HEK293 (cell line): ENCODE data around the gene CD68.

Source experiments
- CTCF ChIA-PET: fragments of 350-600 bp; formaldehyde crosslinking; extraction: SDS; loops from one replicate; lab custom pipeline; 2021; ENCODE audit warnings: antibody characterized with exemption; lab: Yijun Ruan, JAX
- POLR2A ChIA-PET: fragments of 300-600 bp; formaldehyde crosslinking; extraction: SDS; loops from one replicate; lab custom pipeline; 2020; ENCODE audit warnings: antibody characterized with exemption, inconsistent platforms; lab: Yijun Ruan, JAX
- H3K27ac ChIP-seq: fragments of 200-500 bp; sonication (Bioruptor generic); 2 replicates; pipeline ENCODE4 v1.5.1; 2014; ENCODE audit warnings: low read depth, low read length, control low read depth, inconsistent platforms; ENCODE audit errors: extremely low read depth
- H3K36me3 ChIP-seq, 2 experiments: fragments of 200-500 bp in 1 of 2; sonication (Bioruptor generic) in 1 of 2; 1 replicate in 1 of 2; 2 replicates in 1 of 2; pipeline ENCODE4 v1.5.1; 2014 to 2017; ENCODE audit warnings: inconsistent platforms in 2 of 2, low read length in 2 of 2; ENCODE audit not compliant: control insufficient read depth in 2 of 2, insufficient read depth in 1 of 2
- H3K4me1 ChIP-seq: fragments of 200-500 bp; sonication (Bioruptor generic); 2 replicates; pipeline ENCODE4 v1.5.1; 2014; ENCODE audit warnings: mild to moderate bottlenecking, low read length, inconsistent platforms; ENCODE audit not compliant: control insufficient read depth, insufficient read depth
- H3K4me3 ChIP-seq: 2 replicates; pipeline ENCODE4 v1.5.1; 2011; ENCODE audit warnings: low read depth, mild to moderate bottlenecking, control low read depth, low read length, moderate library complexity
- H3K9me3 ChIP-seq: fragments of 200-500 bp; sonication (Bioruptor generic); 2 replicates; pipeline ENCODE4 v1.5.1; 2014; ENCODE audit warnings: low read depth, low read length, inconsistent platforms; ENCODE audit not compliant: control insufficient read depth, insufficient read depth
- EGR2 ChIP-seq: fragments of 450-650 bp; formaldehyde crosslinking; IDR thresholded peaks from 2 replicates; pipeline ENCODE4 v1.5.1; 2016; ENCODE audit warnings: low read depth, missing biosample characterization, missing genetic modification characterization
- GLIS2 ChIP-seq: fragments of 450-650 bp; formaldehyde crosslinking; IDR thresholded peaks from 2 replicates; pipeline ENCODE4 v1.5.1; 2016; ENCODE audit warnings: missing biosample characterization, missing genetic modification characterization
- INSM2 ChIP-seq: fragments of 450-650 bp; formaldehyde crosslinking; IDR thresholded peaks from 2 replicates; pipeline ENCODE4 v1.5.1; 2016; ENCODE audit warnings: missing biosample characterization, missing genetic modification characterization
- KLF7 ChIP-seq: fragments of 450-650 bp; formaldehyde crosslinking; IDR thresholded peaks from 2 replicates; pipeline ENCODE4 v1.5.1; 2016; ENCODE audit warnings: missing biosample characterization, missing genetic modification characterization, borderline replicate concordance
- KLF8 ChIP-seq: fragments of 450-650 bp; formaldehyde crosslinking; IDR thresholded peaks from 2 replicates; pipeline ENCODE4 v1.5.1; 2016; ENCODE audit warnings: missing biosample characterization, missing genetic modification characterization
- PBX3 ChIP-seq: sonication (generic); formaldehyde crosslinking; IDR thresholded peaks from 2 replicates; pipeline ENCODE4 v1.8.1; 2022; ENCODE audit warnings: mild to moderate bottlenecking, moderate library complexity, missing genetic modification reagents
- SP2 ChIP-seq: fragments of 450-650 bp; formaldehyde crosslinking; IDR thresholded peaks from 2 replicates; pipeline ENCODE4 v1.5.1; 2016; ENCODE audit warnings: missing biosample characterization, missing genetic modification characterization
- ZBTB20 ChIP-seq: fragments of 450-650 bp; formaldehyde crosslinking; IDR thresholded peaks from 2 replicates; pipeline ENCODE4 v1.5.1; 2016; ENCODE audit warnings: missing biosample characterization, missing genetic modification characterization
- ZBTB7A ChIP-seq: fragments of 450-650 bp; formaldehyde crosslinking; IDR thresholded peaks from 2 replicates; pipeline ENCODE4 v1.5.1; 2016; ENCODE audit warnings: low read depth, missing biosample characterization, missing genetic modification characterization
- ZEB2 ChIP-seq: fragments of 450-650 bp; formaldehyde crosslinking; IDR thresholded peaks from 2 replicates; pipeline ENCODE4 v1.5.1; 2016; ENCODE audit warnings: missing biosample characterization, missing genetic modification characterization
- ZFP69B ChIP-seq: fragments of 450-650 bp; formaldehyde crosslinking; IDR thresholded peaks from 2 replicates; pipeline ENCODE4 v1.5.1; 2016; ENCODE audit warnings: missing biosample characterization, missing genetic modification characterization
- ZNF133 ChIP-seq: fragments of 450-650 bp; formaldehyde crosslinking; IDR thresholded peaks from 2 replicates; pipeline ENCODE4 v1.5.1; 2016; ENCODE audit warnings: missing biosample characterization, missing genetic modification characterization
- ZNF629 ChIP-seq: fragments of 450-650 bp; formaldehyde crosslinking; IDR thresholded peaks from 2 replicates; pipeline ENCODE4 v1.5.1; 2017; ENCODE audit warnings: missing biosample characterization, missing genetic modification characterization
- ZNF660 ChIP-seq: fragments of 450-650 bp; IDR thresholded peaks from 2 replicates; pipeline ENCODE4 v1.5.1; 2018; ENCODE audit warnings: missing biosample characterization, mild to moderate bottlenecking, missing genetic modification characterization
- ZNF692 ChIP-seq: fragments of 450-650 bp; formaldehyde crosslinking; IDR thresholded peaks from 2 replicates; pipeline ENCODE4 v1.5.1; 2016; ENCODE audit warnings: missing biosample characterization, missing genetic modification characterization
- ZNF791 ChIP-seq: fragments of 450-650 bp; formaldehyde crosslinking; IDR thresholded peaks from 2 replicates; pipeline ENCODE4 v1.5.1; 2016; ENCODE audit warnings: missing biosample characterization, missing genetic modification characterization
- TF ChIP-seq, protein P1 (sequence below): fragments of 450-650 bp; formaldehyde crosslinking; IDR thresholded peaks from 2 replicates; pipeline ENCODE4 v1.5.1; 2017; ENCODE audit warnings: missing biosample characterization, missing genetic modification characterization
- TF ChIP-seq, protein P2 (sequence below): fragments of 450-650 bp; formaldehyde crosslinking; IDR thresholded peaks from 2 replicates; pipeline ENCODE4 v1.5.1; 2016; ENCODE audit warnings: missing biosample characterization, missing genetic modification characterization, low read depth
- TF ChIP-seq, protein P3 (sequence below): fragments of 450-650 bp; formaldehyde crosslinking; IDR thresholded peaks from 2 replicates; pipeline ENCODE4 v1.5.1; 2016; ENCODE audit warnings: missing biosample characterization, missing genetic modification characterization

Gene CD68

GRCh38 chr17:7561028-7561575, 18.3 kb upstream of the CD68 start (continued):
- no peak for TF ChIP-seq INSM2 (tag by site-specific recombination)

- Histone ChIP-seq H3K36me3 (peaks cover 31 to 38% of the 10 kb centered on the region in 2 experiments), H3K27ac (peak within 1 kb of the TSS; percentile 93)
- peak; percentile 77 for TF ChIP-seq ZEB2
- TF ChIP-seq GLIS2: peak; percentile 79; the same call in 1 of the 2 replicates
- peak; percentile 28; the same call in 1 of the 2 replicates for TF ChIP-seq PBX3 (CRISPR knock-in tag)
- peak; percentile 19 for TF ChIP-seq SP2 (tag by site-specific recombination)
- TF ChIP-seq KLF7: no peak
- 0 out of 2 replicates have a peak, but pooled peaks have one; percentile 10 for TF ChIP-seq ZNF629 (tag by site-specific recombination)
- TF ChIP-seq ZNF791 (tag by site-specific recombination): no peak
- TF ChIP-seq ZNF133: no peak
- TF ChIP-seq, protein P1, sequence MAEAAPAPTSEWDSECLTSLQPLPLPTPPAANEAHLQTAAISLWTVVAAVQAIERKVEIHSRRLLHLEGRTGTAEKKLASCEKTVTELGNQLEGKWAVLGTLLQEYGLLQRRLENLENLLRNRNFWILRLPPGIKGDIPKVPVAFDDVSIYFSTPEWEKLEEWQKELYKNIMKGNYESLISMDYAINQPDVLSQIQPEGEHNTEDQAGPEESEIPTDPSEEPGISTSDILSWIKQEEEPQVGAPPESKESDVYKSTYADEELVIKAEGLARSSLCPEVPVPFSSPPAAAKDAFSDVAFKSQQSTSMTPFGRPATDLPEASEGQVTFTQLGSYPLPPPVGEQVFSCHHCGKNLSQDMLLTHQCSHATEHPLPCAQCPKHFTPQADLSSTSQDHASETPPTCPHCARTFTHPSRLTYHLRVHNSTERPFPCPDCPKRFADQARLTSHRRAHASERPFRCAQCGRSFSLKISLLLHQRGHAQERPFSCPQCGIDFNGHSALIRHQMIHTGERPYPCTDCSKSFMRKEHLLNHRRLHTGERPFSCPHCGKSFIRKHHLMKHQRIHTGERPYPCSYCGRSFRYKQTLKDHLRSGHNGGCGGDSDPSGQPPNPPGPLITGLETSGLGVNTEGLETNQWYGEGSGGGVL (tag by site-specific recombination): peak; percentile 90
- TF ChIP-seq ZNF660 (tag by site-specific recombination): 0 out of 2 replicates have a peak, but pooled peaks have one; percentile 47
- TF ChIP-seq ZBTB20 (tag by site-specific recombination): peak; percentile 42; the same call in 1 of the 2 replicates
- 0 out of 2 replicates have a peak, but pooled peaks have one; percentile 17 for TF ChIP-seq KLF8
- TF ChIP-seq EGR2 (tag by site-specific recombination): peak; percentile 67
- TF ChIP-seq, protein P2, sequence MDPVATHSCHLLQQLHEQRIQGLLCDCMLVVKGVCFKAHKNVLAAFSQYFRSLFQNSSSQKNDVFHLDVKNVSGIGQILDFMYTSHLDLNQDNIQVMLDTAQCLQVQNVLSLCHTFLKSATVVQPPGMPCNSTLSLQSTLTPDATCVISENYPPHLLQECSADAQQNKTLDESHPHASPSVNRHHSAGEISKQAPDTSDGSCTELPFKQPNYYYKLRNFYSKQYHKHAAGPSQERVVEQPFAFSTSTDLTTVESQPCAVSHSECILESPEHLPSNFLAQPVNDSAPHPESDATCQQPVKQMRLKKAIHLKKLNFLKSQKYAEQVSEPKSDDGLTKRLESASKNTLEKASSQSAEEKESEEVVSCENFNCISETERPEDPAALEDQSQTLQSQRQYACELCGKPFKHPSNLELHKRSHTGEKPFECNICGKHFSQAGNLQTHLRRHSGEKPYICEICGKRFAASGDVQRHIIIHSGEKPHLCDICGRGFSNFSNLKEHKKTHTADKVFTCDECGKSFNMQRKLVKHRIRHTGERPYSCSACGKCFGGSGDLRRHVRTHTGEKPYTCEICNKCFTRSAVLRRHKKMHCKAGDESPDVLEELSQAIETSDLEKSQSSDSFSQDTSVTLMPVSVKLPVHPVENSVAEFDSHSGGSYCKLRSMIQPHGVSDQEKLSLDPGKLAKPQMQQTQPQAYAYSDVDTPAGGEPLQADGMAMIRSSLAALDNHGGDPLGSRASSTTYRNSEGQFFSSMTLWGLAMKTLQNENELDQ: no peak
- peak; percentile 99 for TF ChIP-seq ZNF692
- TF ChIP-seq ZBTB7A (tag by site-specific recombination): peak; percentile 48; the same call in 1 of the 2 replicates
- TF ChIP-seq ZFP69B (tag by site-specific recombination): peak; percentile 99
- TF ChIP-seq INSM2 (tag by site-specific recombination): peak; percentile 23; the same call in 1 of the 2 replicates
- TF ChIP-seq, protein P3, sequence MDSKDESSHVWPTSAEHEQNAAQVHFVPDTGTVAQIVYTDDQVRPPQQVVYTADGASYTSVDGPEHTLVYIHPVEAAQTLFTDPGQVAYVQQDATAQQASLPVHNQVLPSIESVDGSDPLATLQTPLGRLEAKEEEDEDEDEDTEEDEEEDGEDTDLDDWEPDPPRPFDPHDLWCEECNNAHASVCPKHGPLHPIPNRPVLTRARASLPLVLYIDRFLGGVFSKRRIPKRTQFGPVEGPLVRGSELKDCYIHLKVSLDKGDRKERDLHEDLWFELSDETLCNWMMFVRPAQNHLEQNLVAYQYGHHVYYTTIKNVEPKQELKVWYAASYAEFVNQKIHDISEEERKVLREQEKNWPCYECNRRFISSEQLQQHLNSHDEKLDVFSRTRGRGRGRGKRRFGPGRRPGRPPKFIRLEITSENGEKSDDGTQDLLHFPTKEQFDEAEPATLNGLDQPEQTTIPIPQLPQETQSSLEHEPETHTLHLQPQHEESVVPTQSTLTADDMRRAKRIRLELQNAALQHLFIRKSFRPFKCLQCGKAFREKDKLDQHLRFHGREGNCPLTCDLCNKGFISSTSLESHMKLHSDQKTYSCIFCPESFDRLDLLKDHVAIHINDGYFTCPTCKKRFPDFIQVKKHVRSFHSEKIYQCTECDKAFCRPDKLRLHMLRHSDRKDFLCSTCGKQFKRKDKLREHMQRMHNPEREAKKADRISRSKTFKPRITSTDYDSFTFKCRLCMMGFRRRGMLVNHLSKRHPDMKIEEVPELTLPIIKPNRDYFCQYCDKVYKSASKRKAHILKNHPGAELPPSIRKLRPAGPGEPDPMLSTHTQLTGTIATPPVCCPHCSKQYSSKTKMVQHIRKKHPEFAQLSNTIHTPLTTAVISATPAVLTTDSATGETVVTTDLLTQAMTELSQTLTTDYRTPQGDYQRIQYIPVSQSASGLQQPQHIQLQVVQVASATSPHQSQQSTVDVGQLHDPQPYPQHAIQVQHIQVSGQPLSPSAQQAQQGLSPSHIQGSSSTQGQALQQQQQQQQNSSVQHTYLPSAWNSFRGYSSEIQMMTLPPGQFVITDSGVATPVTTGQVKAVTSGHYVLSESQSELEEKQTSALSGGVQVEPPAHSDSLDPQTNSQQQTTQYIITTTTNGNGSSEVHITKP (tag by site-specific recombination): peak; percentile 22; the same call in 1 of the 2 replicates
Measured at GRCh38 chr17:7561589-7562207, 17.7 kb upstream of the CD68 start, which contains the start of gene SENP3. TSS of gene SENP3 (plus strand) at chr17:7561919. CDS start at chr17:7563077, 1,158 bp downstream.

More at GRCh38 chr17:7561589-7562207, 17.7 kb upstream of the CD68 start, which contains the start of gene SENP3:
- H3K9me3 ChIP-seq: no peaks in the 10 kb centered on the region
- CTCF ChIA-PET: interaction anchor here (0.6 to 5.1 kb wide), 58 partner anchors 9 to 630 kb away, joined by 3 to 112 read pairs (median 6); partner anchors contain the start of genes KCTD11, MPDU1, NEURL4 and SLC2A4
- POLR2A ChIA-PET: interaction anchor here (0.6 to 2.8 kb wide), 16 partner anchors 12 to 1519 kb away, joined by 3 to 17 read pairs (median 6); partner anchors contain the start of genes CD68, CHRNB1, MPDU1 and NEURL4
- H3K4me3 ChIP-seq: peak within 1 kb of the TSS; percentile 85
- H3K4me1 ChIP-seq: peaks cover 11% of the 10 kb centered on the region
